H1 (cell line): ENCODE data around the gene CLCN3. TPM values are rescaled to one million over a fixed set of nuclear protein-coding genes. Genes with fewer than 3 reads are reported as not detected.

Experiments
- polyA plus RNA-seq, 7 experiments: library from polyadenylated mRNA; depleted of rRNA in 3 of 7; stranded (reverse) in 5 of 7; unstranded in 2 of 7; fragments of >200 nt in 5 of 7; fragments of 200-250 nt in 2 of 7; gene quantifications; 1 replicate in 5 of 7; 2 replicates in 1 of 7; 4 replicates in 1 of 7; pipeline versions ENCODE4 v1.2.1 to v1.2.3, GENCODE V29; 2011 to 2013; ENCODE audit warnings: missing spikeins in 2 of 7, mixed read lengths in 2 of 7
- total RNA-seq: library from RNA; stranded (reverse); fragmentation: NEBNext Ultra II Directional; extraction: Animal tissue kit (Norgen Biotek cat#: 25700); gene quantifications from 2 replicates; pipeline ENCODE4 v1.2.1, GENCODE V29; 2021

CLCN3 gene
- total and polyA plus RNA-seq, 2 of the 8 experiments (the other 6 are each of a cell fraction or from before 2014, with no cell fraction given), result 8.8 to 32.8 TPM

Other genes with a start within 250 kb of the CLCN3 start
- gene NEK1, start 8.0 kb upstream of the CLCN3 start, total RNA-seq, result 11.1 and 11.7 TPM in 2 replicates
- 3.1 and 3.9 TPM in 2 replicates for gene NEK1, start 8.0 kb upstream of the CLCN3 start, polyA plus RNA-seq (2011; rRNA removed)
- 29.9 and 32.5 TPM in 2 replicates for gene HPF1, start 137.4 kb downstream of the CLCN3 start, total RNA-seq
- gene HPF1, start 137.4 kb downstream of the CLCN3 start, polyA plus RNA-seq (2011; rRNA removed), result 9.3 and 14.1 TPM in 2 replicates